GM19328 (cell line): ENCODE measurements around the gene SUN5.

Experiments
- ATAC-seq: cut with Tn5 transposase; IDR thresholded peaks from one replicate; pipeline ENCODE4 v1.9.1; 2021; ENCODE audit warnings: mild to moderate bottlenecking, moderate library complexity; ENCODE audit not compliant: unreplicated experiment

The SUN5 gene

DNA sequence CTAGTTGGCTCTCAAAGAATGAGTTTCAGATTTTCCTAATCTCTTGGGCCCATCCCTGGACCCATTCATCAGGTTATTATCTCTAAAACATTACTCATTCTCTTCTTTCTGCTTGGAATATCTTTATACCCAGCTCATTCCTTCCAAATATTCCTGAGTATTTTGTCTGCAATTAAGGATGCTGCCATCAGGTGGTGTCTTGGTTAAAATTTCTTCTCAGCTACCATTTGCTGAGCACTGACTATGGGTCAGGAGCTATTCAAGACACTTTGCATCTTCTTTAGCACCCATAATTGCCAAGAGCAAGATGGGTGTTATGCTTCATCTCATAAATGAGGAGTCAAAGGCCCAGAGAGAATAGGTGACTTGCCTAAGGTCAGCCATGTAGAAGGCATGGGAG lies 8.4 kb downstream of the SUN5 start:
- ATAC-seq = no peak

DNA sequence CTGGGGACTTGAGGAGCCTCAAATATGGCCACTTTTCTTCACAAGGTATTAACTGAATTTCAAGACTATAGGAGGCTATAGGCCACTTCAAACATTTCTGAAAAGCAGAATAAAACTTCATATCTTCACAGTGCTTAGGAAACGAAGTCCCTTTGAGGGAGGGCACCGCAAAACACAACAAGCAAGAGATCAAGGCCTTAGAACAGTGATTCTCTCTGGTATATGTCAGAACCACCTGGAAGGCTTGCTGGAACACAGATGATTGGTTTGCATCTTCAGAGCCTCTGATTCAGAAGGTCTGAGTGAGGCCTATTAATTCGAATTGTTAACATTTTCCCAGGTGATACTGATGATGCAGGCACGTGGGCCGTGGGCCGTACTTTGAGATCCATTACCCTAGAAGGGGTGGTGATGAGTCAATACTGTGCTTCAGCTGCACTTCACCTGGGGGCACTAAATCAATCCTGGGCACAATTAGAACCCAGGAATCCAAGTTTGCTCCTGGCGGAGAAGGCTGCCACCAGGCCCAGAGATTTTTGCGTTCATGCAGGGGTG lies 10.7 kb downstream of the SUN5 start:
- no peak for ATAC-seq

DNA sequence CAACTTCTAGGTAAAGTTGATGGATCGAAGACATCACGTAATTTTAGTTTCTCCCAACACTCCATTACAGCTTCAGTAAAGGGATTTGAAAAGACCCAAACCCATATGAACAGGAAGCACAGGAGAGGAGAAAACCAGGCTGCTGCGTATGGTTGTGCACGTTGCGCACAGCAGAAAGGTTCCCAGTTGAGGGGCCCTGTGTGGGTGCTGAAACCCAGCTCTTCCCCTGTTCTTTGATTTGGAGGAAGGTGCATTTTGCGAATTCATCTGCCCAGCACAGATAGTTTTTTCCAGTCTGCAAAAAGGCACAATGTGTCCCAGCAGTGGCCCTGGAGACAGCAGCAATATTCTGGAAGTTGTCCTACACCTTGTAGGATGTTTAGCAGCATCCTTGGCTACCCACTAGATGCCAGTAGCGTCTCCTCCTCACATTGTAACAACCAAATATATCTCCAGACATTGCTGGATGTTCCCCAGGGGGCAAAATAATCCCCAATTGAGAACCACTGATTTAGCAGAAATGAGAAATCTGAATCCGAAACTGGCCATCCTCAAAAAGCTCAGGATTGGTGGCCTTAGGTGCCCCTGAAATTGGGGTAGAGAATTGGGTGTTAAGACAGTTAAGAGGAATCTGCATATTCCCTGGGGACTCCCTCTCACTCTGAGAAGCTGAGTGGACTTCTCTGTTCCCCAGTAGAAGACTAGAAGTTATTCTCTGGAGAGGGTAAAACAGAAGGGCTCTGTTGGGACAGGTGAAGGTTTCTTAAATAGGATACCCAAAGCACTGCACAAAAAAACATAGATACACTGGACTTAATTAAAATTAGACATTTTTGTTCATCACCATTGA lies 12.2 kb downstream of the SUN5 start:
- no peak for ATAC-seq

DNA sequence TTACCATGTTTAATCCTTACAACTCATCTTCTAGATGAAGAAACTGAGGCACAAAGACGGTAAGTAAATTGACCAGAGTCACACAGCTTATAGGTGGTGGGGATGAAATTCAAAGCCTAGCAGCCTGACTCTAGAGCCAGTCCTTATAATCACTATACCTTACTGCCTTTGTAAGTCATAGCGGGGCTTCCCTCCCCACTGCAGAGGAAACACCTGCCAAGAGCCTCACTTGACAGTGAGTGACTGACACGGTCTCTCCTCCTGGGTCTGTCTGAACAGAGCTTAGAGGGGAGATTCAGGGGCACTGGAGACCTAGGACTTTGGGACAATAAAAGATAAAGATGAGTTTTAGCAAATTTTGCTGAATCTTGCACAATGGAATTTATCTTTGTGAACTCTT lies 12.8 kb downstream of the SUN5 start:
- no peak for ATAC-seq

DNA sequence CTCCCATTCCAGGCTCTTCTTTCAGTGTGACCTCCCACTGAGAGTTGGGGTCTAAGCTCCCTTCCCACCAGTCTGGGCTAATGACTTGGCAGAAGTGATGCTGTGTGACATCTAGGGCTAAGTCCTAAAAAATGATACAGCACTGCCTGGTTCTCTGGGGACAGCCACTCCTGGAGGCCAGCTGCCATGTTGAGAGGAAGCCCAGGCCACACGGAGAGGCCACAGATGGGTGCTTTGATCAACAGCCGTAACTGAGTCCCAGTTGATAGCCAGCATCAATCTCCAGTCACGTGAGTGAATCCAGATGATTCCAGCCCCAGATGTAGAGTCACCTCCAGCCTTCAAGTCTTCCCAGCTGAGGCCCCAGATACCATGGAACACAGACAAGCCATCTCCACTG lies 13.8 kb downstream of the SUN5 start:
- ATAC-seq = no peak

DNA sequence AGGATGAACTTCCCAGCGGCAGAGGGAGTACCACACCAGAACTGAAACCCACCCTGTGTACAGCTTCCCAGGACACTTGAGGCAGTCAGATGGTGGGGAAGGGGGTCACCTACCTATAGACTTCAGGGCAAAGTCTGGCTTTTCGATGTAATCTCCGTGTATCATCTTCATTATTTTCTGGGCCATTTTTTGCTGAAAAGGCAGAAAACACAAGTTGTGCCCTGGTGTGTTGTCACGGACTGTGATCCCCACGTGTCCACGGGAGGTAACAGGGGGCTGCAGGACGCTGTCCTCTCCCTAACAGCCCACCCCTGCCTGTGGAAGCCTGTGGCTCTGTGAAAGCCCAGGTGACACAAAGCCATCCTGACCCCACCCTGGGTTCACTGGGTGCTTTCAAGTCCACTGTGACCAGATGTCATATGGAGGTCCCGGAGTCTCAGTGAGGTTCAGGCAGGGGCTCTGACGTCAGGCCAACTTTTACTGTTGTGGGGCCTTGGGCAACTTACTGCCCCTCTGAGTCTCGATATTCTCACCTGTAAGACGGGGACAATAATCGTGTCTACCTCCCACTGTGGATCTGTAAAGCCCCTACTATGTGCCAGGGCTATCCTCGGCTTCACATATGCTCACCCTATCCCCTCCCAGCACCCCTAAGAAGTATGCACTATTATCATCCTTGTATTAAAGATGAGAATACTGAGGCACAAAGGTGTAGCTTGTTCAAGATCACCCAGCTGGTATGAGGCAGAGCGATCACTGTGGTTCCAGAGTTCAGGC lies 14.5 kb downstream of the SUN5 start:
- no peak for ATAC-seq

DNA sequence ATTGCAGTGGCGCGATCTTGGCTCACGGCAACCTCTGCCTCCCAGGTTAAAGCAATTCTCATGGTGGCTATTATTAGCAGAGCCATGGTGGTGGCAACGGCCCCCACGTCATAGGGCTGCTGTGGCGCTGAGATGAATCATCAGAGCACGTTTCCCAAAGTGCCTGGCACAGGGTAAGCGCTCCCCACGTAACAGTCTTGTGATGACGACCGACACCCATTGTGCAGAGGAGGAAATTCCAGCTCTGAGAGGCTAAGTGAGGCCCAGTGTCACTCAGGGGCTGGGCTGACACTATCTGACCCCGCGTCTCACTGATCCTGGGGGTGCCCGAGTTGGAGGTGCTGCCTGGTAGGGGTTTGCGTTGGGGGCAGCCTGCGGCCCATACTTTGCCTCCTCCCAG lies 16.2 kb downstream of the SUN5 start:
- no peak for ATAC-seq

DNA sequence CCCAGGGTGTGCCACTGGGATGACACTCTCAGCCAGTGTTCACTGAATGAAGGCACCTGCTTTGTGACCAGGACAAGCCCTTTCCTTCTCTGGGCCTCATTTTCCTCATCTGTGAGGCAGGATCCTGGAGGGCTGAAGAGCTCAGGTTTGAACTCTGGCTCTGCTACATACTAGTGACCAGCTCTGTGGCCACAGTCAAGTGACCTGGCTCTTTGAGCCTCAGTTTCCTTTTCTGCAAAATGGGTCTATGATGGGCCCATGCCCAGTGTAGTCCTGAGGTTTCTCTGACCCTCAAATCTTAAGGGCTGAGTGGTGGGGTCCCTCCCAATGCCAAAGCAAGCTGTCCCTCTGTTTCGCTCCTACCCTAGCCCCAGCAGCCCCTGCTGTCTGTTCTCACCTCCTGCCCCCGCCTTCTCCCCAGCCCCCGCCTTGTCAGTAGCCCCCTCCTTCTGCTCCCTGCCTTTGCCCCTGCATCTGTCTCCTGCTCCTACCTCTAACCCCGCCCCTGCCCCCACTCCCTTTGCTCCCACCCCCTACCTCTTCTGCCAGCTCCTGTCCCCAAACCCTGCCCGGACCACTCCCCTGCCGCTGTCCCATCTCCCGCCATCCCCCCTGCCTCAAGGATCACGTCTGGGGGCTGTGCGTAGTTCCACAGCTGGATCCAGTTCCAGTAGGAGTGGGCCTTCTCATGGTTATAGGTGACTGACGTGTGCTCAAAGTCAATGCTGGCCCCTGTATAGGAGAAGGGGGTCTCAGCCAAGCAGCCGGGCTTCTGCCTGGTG lies 17.0 kb downstream of the SUN5 start:
- no peak for ATAC-seq

DNA sequence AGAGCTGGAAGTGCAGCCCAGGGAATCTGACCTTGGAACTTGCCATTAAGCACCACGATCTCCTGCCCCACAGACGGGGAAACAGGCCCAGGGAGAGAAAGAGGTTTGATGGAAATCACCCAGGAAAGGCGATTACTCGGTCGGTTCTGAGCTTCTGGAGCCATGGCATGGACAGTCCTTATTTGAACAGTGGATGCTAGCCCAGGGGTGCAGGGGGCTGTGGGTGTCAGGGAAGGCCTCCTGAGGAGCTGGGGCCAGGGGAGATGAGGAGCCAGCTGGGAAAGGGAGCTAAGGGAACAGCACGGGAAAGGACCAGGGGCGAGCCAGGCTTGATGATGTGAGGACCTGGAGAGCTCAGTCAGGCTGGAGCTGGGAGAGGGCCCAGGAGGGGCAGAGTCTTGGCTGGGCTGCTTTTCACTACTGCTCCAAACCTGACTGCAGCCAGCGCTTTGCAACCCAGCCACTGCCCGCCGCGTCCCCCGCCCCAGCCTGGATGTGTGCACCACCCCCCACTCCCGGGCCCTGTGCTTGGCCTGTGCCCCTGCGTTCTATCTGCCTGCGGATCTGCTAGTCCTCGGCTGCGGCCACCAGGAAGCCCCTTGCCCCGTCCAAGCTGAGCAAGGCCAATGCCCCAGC lies 17.8 kb downstream of the SUN5 start:
- no peak for ATAC-seq

DNA sequence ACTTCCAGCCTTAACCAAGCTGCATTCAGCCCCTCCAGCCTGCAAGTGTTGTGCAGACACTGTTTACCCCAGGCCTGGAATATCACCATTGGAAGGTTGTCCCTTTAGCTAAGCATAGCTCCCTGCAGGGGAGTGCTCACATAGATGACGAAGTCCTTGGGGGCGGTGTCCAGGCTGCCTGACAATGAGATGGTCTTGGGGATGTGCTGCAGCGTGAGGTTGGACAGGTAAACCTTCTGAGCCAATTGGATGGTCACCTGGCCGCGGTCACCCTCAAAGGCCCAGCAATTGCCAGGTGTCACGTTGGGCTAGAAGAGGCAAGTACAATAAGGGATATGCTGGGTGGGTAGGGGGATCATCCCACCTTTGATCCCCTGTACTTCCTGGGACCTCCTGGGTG lies 18.6 kb downstream of the SUN5 start:
- no peak for ATAC-seq

DNA sequence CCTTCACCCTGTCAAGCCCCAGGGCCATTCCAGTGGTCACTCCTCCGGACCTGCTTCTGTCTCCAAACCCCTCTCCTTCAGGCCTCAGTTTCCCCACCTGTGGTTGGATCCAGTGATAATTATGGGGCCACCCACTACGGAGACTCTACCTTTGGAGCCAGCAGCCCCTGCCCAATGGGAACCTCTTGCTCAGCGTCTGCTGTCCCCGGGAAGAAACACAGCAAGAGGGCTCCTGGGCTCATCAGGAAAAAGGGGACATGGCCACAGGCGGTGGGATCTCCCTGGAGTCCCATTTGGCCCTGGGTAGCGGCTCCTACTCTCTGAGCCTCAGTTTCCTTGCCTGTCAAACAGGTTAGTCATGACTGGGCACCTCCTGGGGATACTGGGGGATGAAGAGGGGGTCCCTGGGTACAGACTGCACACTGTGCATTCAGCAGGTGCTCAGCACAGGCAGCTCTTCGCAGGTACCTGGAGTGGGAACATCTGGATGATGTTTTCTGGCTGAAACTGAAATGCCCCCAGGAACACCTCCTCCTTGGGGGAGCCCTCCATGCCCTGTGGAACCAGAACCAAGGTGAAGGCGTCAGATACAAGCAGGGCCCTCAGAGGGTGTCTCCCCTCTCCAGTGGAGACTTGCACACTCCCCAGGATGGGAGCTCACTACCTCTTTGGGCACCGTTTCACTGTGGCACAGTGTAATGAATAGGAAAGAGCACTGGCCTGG lies 19.4 kb downstream of the SUN5 start:
- ATAC-seq = no peak

DNA sequence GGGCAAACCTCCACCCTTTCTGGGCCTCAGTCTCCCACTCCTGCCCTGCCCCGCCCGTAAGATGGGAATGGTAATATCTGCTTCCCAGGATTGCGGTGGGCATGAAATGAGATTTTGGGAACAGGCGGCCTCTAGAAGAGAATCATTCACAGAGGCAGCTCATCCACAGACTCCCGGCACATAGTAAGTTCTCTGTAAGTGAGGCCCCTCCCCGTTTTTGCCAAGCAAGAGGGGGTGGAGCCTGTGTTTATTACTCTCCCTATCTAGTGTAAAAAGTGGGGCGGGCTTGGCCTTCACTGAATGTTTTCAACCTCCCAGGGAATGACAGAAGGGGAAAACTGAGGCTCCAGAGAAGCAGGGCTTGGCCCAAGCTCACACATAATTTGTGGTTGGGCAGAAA lies 20.0 kb downstream of the SUN5 start:
- no peak for ATAC-seq

DNA sequence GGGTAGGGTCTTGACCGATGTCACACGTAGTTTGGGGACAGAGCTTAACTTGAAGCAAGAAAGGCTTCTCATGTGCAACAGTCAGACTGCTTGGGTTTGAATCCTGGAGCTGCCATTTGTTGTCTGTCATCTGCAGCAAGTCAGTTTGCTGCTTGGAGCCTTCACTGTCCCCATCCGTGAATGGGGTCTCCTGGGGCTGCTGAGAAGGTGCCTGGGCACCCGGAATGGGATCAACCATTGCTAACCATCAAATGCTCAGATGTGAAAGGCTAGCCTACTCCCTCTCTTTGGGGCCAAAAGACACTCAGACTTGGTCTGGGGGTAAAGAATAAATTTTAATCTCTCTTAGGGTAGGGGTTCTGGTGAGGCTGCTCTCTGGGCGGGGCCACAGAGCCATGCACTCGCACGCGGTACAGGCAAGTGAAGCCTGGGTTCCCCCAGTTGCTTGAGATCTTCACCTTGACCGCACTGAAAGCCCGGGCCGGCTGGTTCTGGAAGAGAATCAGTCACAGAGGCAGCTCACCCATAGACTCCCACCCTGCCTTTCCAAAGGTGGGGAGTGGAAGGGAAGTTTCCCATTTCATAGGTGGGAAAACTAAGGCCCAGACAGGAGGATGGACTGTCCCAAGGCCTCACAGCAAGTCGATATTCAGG lies 20.6 kb downstream of the SUN5 start:
- no peak for ATAC-seq

DNA sequence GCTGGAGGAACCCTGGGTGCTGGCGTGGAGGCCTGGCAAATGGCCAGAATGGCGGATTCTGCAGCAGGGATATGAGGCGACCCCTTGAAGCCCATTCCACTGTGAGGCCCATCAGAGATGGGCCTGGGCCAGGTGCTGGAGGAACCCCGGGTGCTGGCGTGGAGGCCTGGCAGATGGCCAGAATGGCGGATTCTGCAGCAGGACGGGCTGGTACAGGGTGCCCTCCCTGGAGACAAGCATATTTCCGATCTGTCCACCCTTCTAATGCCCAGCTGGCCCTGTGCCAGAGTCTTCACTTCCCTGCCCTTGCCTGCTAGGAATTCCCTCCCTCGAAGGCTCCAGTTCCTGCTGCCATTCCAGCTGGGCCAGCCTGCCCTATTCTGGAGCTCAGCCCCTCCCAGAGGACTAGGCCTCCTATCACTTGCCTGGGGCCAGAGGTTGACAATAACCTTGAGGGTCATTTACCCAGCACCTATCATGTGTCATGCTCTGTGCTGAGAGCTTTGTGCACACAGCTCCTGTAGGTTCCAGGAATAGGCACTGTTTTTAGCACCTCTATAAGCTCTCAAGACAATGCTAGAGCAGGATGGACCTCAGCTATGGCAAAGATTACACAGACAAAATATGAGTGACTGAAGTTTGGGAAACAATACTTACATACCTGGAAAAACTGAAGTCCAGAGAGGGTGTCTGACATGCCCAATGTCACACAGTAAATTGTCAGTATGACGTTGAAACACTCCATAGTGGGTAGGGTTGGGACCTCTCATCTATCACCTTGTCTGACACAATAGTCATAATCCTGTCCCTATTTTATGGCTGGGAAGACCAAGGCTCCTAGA lies 21.4 kb downstream of the SUN5 start:
- no peak for ATAC-seq

DNA sequence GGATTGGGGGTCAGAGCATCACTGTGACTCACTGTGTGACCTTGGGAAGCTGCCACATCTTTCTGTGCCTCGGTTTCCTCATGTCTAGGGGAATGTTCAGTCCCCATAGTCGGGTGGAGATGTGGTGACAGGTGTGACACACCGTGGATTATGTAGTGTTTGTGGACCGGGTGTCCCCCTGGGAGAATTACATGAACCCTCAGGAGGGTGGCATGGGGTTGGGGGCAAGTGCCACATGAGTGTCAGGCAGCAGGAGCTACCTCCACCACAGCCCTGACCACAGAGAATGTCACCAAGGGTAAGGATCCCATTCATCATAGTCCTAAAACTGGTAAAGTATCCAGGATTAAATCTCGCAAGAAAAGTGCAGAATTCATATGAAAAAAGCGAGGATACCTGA lies 23.2 kb downstream of the SUN5 start:
- ATAC-seq = no peak

DNA sequence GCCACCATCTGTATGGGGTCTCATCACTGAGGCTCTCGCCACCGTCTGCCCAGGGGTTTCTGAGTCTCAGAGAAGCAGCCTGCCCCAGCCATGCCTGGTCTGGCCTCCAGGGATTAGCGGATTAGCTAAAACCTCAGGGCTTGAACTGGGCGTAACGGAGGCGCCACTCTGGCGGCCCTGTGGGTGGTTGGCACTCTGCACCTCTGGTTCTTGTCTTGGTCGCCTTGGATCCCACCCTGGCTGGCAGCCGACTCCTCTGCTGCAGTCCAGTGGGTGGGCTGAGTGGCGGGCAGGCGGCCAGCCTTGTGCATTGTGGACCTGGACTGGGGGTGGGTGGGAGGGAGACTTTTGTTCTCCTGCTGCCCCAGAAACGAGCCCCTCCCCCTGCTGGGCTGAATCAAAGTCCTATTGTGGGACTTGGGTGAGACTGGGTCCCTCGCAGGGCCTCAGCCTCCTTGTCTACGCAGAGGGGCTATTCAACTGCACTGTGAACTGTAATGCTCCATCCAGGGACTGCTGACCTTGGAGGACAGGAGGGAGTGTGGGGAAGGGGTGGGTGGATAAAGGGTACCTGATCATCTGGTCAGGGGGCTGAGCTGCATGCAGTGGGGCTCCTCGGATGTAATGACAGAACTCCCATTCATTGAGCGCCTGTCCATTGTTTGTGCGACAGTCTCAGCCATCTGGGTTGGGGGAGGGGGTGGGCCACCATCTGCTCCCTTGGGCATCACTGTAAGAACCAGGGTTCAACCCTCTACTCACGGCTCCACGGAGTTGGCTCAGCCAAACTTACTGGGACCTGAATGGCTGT lies 23.9 kb downstream of the SUN5 start:
- no peak for ATAC-seq

DNA sequence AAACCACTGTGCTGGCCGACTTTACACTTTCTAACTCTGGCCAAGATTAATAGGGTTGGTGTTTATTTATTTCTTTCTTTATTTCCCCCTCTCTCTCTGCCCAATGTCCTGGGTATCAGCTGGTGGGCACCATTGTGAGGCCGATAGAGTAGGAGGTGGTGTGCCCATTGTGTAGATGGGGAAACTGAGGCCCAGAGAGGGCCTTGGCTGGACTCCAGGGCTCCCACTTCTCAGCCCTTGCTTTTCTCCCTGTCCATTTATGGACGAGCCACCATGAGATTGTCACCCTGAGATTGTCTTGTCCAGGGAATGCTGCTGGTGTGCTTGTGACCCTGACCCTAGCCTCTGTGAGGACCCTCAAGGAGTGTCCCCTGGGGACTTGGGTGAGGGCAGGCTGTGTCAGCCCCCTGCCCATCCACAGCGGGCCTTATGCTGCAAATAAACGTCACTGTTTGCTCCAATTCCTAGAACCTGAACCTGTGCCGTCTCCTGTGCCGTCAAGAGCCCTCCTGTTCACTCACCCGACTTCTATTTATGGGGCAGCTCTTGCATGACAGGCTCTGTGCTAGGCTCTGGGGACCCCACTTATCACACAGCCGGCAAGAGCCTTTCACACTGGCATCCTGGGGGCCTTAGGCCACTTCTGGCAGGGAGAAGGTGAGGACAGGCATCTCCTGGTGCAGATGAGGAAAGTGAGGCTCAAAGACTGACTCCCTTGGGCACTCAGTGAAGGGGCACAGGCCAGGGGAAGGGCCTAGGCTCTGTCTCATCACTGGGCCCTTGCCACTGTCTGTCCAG lies 24.8 kb downstream of the SUN5 start:
- no peak for ATAC-seq
